GM18520 (cell line): Measurements from ENCODE around the gene GPR161.
A peak's percentile ranks its signal among the peaks of the same experiment; 100 is the strongest.
"Not testable (repeated sequence)": the region's sequence is repeated elsewhere in the genome, so short reads cannot be mapped to it uniquely, and the experiment has no call there.

Experiments
- ATAC-seq: cut with Tn5 transposase; IDR thresholded peaks from one replicate; pipeline ENCODE4 v1.9.1; 2021; ENCODE audit not compliant: unreplicated experiment

The GPR161 gene

DNA sequence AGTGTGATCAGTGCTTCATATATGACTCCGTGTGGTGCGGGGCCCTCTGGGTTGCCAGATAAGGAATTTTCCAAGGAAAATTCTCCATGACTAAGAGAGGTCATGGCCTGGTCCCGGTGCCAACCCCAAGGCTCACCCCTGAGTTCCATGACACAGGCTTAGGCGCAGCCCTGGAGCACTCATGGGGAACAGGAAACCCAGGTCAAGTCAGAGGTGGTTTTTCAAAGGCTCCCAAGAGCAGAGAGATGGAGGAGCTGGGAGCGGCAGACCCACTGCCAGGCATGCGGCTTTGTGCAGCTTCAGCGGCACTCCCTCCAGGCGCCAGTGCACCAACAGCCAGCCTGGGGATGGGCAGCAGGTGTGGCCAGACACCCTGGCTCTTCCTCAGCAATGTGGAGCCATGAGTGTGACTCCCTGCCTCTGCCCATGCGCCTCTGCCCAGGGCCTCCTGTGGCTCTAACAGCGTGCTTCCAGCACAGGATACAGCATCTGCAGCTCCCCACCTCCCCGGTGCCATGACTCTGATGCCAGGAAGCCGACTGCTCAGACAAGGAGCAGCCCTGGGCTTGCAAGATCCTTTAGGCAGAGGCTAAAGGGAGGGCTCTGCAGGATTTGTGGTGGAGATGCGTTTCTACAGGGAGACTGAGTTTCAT is 47.3 kb downstream of the GPR161 start:
- no peak for ATAC-seq

DNA sequence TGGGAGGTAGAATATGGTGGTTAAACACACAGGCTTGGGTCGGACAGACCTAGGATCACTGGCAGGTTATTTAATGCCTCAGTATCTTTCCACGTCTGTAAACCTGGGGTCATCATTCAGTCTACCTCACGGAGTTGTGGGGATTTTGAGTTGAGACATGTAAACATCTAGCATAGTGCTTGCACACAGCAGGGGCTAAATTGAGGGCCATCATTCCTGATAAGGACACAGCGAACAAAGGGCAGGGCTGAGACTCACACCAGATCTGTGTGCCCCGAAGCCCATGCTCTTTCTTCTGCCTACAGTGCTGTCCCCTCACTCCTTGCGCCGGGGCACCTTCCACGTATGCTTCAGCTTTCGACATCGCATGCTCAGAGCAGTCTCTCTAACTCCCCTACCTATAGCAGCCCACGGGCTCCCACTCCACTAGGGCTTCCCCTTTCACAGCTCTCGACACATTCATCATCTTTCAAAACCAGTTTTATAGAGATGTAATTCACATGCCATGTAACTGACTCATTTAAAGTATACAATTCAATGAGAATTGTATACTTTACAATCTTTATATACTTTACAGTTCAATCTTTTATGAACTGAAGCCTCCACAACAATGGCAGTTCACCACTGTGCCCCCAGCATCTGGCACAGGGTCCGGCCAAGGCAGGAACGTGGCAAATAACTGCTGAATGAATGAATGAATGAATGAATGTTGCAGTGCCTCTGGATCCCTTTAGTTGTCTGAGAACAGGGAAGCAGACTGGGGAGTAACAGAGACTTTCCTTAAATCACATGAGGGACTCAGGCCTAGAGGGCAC is 48.0 kb downstream of the GPR161 start:
- ATAC-seq: no peak

DNA sequence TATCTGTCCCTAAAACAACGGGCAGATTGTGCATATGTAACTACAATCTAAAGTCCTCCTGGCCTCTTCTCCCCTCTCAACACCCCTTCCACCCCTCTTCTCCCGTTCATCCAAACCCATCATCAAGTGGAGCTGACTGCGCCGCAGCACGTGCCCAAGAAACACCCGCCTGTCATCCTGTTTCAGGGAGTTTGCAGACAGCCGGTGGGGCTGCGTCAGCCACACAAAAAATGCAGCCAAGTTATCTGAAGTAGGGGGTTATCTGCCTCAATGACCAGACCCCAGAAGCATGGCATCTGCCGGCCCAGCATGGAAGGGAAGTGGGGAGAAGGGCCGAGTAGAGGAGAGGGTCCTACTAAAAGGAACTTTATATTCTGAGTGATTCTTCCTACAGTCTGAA is 49.0 kb downstream of the GPR161 start:
- no peak for ATAC-seq

DNA sequence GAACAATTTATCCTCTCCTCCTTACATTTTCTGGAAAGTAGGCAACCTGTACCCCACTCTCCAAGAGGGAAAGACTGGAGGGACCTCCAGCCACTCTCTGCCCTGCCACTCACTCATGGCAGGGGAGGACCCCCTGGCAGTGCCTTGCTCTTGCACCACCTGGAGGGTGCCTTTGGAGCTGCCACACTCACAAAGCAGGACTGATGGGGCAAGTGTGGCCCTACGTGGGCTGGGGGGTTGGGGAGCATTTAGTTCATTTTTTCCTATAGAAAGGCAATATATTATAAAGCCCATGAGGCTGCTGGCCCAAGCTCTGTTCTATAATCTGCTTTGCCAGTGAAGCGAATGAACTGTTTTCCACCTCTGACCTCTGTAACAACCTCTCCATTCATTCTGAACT is 50.3 kb downstream of the GPR161 start:
- no peak for ATAC-seq

DNA sequence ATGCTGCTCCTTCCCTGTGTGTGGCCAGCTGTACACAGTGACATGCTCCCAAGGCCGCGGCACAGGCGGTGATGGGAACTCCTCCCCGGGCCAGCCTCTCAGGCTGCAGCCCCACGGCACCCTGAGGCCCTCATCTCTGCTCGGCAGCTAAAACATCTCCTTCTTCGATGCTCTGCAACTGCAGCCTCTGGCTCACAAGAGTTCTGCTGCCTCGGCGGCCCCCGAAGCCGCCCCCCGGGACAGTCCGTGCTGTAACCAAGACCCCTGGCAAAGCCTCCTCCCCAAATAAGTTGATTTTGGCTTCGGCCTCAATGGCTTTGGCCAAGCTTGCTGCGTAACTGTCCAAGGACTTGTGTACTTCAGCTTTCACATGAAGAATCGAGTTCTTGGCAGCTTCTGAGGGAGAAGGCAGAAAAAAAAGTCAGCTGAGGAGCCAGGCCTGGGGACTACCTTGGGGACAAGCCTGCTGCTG is 51.3 kb downstream of the GPR161 start:
- ATAC-seq: no peak

DNA sequence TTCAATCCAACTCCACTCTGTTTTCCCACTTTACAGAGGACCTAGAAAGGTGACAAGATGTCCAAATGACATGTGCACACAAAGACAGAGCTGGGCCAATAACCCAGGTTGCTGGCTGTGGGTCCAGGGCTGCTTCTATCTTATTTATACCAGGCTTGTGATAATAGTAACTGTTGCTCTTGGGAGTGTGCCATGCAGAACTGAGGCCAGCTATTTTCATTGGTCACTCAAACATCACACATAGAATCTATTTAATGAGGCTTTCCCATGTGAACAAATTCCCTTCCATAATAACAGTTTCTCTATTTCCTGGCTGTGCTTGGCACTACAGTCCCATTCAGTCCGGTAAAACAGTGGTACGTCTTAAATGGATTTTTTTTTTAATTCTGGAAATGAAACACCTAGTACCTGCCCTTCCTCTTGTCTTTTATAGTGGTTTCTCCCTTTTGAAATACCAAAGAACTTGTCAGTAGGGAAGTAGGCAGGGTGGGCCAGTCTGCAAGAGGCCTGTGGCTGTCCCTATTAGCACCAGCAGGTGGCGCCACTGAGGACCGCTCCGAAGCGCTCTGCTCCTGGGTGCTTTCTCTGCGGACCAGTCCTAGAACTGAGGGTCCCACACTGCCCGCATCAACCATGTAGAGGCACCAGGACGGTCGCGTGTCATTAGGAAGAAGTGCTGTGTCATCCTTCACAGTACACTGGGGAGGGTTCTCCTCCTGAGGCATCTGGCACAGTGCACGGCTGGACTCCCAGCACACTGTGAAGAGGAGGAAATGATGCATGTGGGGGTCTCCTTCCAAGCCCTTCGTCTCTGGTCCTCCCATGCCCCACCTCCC is 52.1 kb downstream of the GPR161 start:
- ATAC-seq: no peak

DNA sequence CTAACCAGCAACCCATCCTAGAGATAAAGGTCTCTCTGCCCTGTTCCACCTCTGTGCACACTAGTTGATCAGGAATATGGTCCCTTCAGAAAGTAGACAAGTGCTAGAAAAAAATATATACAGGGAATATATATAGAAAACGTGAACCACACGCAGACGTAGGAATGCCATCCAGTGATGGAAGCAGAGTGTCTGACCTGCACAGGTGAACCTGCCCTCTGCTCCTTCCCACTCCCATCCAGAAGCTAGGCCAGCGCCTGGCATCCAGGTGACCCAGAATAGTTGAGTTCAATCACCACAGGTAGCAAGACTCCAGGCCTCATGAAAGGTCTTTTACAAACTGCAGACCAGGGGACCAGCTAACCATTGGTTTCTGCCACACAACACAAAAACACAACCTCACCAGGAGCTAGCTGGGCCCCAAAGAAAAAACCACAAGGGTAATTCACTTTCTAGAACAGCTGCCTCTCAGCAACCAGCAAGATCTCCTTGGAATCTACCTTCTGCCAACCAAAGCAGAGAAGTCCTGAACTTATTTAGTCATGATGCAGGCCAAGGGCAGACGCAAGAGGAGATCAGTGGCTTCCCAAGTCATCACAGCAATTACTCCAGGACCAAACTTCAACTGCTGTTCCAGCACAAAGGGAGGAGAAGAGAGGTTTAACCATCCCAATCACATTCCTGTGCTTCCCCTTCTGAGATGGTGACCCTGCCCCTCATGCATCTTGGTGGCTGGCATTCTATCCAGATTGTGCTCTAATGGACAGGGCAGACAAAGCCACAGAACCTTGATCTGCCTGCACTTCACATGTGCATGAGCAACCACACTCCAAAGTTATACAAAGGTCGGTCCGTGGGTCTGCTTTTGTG is 53.0 kb downstream of the GPR161 start:
- ATAC-seq: no peak

DNA sequence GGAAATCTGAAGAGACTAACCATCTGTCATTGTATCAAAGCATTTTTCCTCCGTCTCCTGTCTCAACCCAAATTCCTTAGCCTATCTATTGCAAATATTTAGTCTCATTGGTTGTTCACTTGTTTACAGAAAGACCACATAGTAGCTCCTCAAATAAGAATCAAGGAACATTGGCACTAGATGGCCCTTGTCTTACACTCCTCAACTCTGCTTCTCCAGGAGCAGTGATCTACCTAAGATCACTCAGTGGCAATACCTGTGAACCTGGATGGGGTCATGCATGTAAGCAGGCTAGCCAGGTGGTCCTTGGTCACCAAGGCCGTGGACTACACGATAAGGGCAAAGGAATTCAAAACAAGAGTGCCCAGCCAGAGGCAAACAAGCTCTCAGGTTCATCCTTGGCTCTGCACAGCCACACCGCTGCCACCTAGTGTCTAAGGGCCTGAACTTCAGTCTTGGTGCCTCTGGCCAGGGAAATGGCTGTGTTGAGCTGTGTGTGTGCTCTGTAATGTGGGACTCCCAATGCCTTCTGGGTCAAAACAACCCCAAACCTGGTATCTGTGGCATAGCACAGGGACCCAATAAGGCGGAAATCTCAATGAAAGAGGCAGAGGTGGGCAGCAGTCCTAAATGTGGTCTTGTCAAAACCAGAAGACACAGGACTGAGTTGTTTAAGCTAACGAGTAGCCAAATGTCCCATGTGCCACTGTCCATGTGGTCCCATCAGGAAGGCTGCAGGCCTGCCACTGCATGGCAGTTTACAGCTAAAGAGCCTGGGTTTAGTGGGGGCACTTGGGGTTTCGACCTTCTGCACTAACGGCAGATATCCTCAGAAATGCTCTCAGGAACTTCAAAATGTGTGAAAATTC is 54.5 kb downstream of the GPR161 start:
- peak; percentile 72 for ATAC-seq

DNA sequence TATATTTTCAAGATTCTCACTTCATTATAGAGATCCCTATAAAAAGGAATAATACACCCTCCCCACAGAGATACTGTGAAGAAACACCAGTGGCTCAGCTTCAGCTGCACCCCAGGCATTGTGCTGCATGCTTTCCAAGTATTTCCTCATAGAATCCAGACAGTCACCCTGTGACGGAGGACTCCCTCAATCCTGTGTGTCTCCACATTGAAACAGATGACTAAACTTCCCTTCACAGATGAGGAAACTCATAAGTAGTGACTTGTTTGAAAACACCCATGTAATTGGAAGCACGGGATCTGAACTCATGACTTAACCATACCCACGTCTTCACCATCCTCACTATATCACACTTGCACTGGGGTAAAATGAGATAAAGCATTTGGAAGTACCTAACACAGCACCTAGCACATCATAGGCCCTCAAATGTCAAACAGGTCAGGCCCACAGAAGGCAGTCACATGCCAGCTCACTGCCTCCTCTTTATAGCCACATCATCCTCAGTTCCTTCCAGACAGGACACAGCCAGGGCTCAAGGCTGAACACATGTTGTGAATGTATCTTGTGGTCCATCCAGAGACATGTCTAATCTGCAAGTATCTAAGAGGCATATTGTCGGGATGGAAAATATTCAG is 55.2 kb downstream of the GPR161 start:
- ATAC-seq: no peak

DNA sequence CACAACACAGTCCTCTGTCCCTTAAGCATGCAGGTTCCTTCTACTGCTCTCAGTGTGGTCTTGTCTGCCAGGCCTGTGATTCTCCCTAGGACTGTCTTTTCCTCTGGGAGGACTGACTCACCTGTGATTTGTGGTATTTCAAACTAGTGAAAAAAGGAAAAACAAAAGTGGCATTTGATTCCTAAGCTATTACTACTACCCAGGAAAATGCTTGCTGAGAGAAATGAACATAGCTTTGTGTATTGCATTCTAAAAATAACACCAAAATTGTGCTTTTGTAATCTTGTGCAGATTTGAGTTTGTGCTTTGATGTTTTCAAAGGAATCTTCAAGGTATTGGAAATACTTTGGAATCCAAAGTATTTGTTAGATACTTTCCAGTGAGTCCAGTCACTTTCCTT is 57.0 kb downstream of the GPR161 start:
- ATAC-seq: no peak

DNA sequence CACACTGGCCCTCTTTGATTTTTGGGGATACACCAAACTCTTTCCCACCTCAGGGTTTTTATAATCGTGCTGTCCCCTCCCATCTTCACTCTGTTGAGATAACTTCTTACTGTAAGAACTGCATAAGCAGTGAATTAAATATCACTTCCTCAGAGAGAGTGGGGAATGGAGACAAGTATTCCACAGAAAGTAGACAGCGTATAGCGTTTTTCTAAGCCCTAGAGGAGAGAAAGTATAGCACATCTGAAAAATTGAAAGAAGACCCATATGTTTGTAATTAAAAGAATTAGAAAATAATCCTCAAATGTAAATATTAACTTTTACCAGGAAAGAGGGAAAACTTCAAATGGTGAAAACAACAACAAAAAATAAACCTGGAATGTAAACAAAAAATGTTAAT is 67.3 kb downstream of the GPR161 start:
- no peak for ATAC-seq

DNA sequence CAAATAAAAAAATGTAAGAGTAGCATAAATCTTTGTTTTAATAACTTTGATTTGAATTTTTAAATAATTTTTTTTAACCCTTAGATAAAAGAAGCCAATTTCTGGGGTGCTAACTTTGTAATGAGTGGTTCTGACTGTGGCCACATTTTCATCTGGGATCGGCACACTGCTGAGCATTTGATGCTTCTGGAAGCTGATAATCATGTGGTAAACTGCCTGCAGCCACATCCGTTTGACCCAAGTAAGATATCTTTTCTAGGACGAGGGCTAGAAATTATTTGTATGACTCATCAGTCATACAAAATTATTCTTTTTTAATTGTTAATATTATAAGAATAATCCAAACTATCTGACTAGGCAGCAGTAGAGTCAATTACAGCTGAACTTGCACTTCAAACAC is 71.2 kb downstream of the GPR161 start:
- ATAC-seq: no peak

DNA sequence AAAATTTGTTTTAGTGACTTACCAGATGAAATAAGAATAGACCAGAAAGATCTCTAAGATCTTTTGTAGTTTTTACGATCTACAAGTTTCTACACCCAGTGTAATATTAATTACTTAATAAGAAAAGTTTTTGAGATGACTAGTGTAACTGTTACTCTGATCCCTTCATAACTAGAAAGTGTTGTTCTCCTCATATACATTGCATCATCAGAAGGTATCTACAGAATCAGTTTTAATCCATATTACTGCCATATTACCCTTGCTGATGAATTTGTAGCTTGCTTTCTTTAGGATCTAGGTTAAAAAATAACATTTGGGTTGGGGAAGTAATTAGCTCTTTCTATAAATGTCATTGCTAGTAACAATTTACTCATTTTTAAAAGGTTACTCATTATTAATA is 72.5 kb downstream of the GPR161 start:
- ATAC-seq: no peak

DNA sequence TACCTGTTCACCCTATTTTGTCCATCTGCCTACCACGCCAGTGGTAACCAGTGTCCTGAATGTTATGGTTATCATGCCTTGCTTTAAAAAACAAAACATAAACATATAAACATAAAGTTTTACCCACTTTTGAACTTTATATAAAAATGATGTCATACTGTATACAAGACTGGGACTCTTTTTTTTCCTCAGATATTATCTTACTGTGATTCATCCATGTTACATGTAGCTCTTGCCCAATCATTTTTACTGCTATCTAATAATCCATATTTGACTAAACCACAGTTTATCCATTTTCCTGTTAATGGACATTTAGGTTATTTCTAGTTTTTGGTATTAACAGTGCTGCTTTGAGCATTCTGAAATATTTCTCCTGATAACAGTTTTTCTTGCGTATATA is 78.8 kb downstream of the GPR161 start:
- no peak for ATAC-seq

DNA sequence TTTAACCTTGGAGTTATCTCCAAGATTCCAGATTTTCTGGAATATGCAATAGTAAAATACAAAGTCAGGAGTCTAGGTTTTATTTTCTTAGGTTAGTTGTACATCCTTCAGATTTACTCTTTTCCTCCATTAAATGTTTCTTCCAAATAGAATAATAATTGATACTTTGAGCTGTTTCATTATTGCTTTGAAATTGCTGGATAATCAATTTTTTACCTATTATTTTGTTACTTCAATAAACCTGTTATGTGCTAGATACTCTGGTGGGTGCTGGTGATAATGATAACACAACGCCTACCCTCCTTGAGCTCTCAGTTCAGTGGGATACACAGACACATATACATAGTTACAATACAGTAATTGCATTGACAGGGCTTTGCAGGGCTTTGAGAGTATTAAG is 79.4 kb downstream of the GPR161 start:
- ATAC-seq: no peak

DNA sequence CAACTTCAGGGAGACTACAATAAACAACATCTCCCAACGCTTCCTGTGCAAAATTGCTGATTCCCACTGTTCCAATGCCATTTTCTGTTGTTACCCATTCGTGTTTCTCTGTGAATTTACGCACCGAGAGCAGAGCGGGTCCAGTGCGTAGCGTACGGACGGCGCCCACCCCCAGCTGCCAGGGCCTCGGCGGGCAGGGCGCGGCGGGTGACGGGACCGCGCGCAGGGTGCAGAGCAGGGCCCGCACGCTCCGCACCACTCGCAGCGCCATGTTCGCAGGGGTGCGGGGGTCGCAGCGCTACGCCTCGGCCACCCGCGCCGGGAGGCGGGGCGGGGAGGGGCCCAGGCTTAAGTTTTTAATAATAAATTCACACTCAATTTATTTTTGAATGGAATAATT is 80.6 kb downstream of the GPR161 start:
- ATAC-seq: not testable (repeated sequence)

DNA sequence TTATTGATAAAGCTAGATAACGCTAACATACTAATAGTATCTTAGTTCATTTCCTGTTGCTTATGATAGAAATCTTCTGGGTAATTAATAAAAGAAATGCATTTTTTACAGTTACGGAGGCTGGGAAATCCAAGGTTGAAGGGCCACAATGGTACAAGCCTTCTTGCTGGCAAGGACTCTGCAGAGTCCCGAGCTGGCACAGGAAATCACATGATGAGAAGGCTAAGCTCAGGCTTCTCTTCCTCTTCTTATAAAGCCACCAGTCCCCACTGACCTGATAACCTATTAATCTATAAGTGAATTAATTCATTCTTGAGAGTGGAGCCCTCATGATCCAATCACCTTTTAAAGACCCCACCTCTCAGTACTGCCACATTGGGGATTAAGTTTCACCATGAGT is 82.6 kb downstream of the GPR161 start:
- ATAC-seq: no peak

DNA sequence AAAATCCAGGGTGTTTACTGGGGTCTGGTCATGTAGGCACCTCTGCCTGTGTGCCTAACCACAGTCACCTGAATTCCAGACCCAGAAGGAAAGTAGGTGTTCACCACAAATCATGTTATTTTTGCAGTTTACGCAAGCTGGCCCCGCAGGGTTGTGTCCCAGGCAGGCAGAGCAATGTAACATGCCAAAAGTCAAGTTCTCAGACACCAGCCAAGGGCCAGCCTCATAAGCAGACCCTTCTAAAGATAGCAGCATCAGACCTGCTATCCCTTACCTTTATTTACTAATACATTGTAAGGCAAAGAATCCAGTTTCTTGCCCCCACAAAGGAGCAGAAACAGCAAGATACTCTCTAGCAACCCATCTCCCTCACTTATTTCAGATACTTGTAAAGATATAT is 83.0 kb downstream of the GPR161 start:
- ATAC-seq: no peak

DNA sequence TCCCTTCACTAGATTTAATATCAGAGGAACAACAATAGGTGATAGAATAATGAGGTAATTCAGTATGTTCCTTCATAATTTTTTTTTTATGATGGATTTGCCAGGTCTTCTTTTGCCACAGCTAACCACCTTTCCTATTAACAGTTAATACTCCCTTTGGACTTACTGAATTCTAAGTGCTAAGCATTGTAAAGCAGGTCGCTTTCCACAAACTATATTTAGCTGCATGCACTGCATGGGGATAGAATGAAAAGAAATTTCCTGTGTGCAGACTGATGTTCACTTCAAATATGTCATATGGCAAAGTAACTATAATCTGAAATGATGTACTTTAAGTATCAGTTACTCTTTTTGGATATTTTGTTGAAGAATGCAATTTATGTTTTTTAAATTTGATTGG is 85.8 kb downstream of the GPR161 start:
- no peak for ATAC-seq
